Small intestine (tissue), 7 donors: Measurements from ENCODE around the gene AFTPH. TPM values are rescaled to one million over a fixed set of nuclear protein-coding genes. Genes with fewer than 3 reads are reported as not detected.

Source experiments
- DNase-seq, 2 donors: peaks; one replicate each; pipeline versions ENCODE4 v3.0.0 to v3.0.0-alpha.2; 2013
- FAIRE-seq: peaks from 2 replicates; lab custom pipeline; 2012; peaks lifted over from hg19 to GRCh38; lab: Jason Lieb, UNC
- H3K27ac ChIP-seq, 3 donors: one replicate each; pipeline ENCODE4 v1.5.1; 2013; ENCODE audit warnings: low read length in 2 of 3, mild to moderate bottlenecking in 2 of 3, control low read depth in 1 of 3, inconsistent platforms in 1 of 3, low read depth in 1 of 3, moderate library complexity in 1 of 3
- H3K27me3 ChIP-seq, 3 donors: one replicate each; pipeline ENCODE4 v1.6.1; 2013; ENCODE audit warnings: low read length in 3 of 3, inconsistent platforms in 1 of 3; ENCODE audit not compliant: control insufficient read depth in 3 of 3, insufficient read depth in 3 of 3
- H3K36me3 ChIP-seq, 3 donors: one replicate each; pipeline ENCODE4 v1.6.1; 2013; ENCODE audit warnings: low read length in 3 of 3, inconsistent platforms in 1 of 3, low read depth in 1 of 3, mild to moderate bottlenecking in 1 of 3, moderate library complexity in 1 of 3; ENCODE audit not compliant: control insufficient read depth in 3 of 3, insufficient read depth in 2 of 3
- H3K4me1 ChIP-seq, 3 donors: one replicate each; pipeline ENCODE4 v1.6.1; 2013; ENCODE audit warnings: low read length in 2 of 3, inconsistent platforms in 1 of 3, low read depth in 1 of 3, mild to moderate bottlenecking in 1 of 3, moderate library complexity in 1 of 3; ENCODE audit not compliant: control insufficient read depth in 3 of 3, insufficient read depth in 2 of 3
- H3K4me3 ChIP-seq, 3 donors: one replicate each; pipeline ENCODE4 v1.5.1; 2013; ENCODE audit warnings: low read length in 3 of 3, control low read depth in 1 of 3, inconsistent platforms in 1 of 3, low read depth in 1 of 3, mild to moderate bottlenecking in 1 of 3, moderate library complexity in 1 of 3
- H3K9me3 ChIP-seq, 2 donors: one replicate each; pipeline ENCODE4 v1.6.1; 2013; ENCODE audit warnings: low read depth in 1 of 2, low read length in 1 of 2; ENCODE audit not compliant: control insufficient read depth in 2 of 2, insufficient read depth in 1 of 2
- WGBS, 3 donors: extraction: QIAGEN DNeasy Blood & Tissue Kit; methylation state at CpG; one replicate each; pipeline ENCODE4 v1.1.7; 2013; 5-methylcytosine and 5-hydroxymethylcytosine counted together
- polyA plus RNA-seq, 4 donors: library from polyadenylated mRNA; stranded (reverse) in 3 of 4; unstranded in 1 of 4; fragments of 200-250 nt in 3 of 4; fragments of 120-200 nt in 1 of 4; gene quantifications; one replicate each; pipeline versions ENCODE4 v1.2.1 to v1.2.3, GENCODE V29; 2013
- donor health status: healthy with polysubstance abuse.
- donor health status: control.
- donor health status: control.
- donor health status: Bipolar disorder and iron deficiency.
- donor health status: healthy.

AFTPH gene
- polyA plus RNA-seq, 4 donors, result 27.2 to 51.0 (median 43.6) TPM

GRCh38 chr2:64554117-64554516, 30.0 kb downstream of the AFTPH start:
- no peak for FAIRE-seq
- H3K27ac ChIP-seq, result no peak overlapping the region
- peaks cover 0 to 2% of the 10 kb centered on the region in 2 donors for H3K9me3 ChIP-seq
- peak in 1 of 2 donors; percentile 9 for DNase-seq
- no peaks in the 10 kb centered on the region for H3K4me1 ChIP-seq
- H3K27me3 ChIP-seq, result no peaks in the 10 kb centered on the region
- peaks cover 0 to 2% (median 0%) of the 10 kb centered on the region in 3 donors for H3K36me3 ChIP-seq
- H3K4me3 ChIP-seq, result no peak overlapping the region

- no peaks in the 10 kb centered on the region for H3K4me1 ChIP-seq
- peaks cover 0 to 4% (median 0%) of the 10 kb centered on the region in 3 donors for H3K36me3 ChIP-seq
- H3K9me3 ChIP-seq, result no peaks in the 10 kb centered on the region
- H3K27ac ChIP-seq, result no peak overlapping the region
- H3K27me3 ChIP-seq, result no peaks in the 10 kb centered on the region
- FAIRE-seq (no peak), DNase-seq (no peak)
- WGBS, 3 donors, result 79 to 82% (median 82%) methylated on average over 4 of the region's 4 CpGs
- no peak overlapping the region for H3K4me3 ChIP-seq
Observed at GRCh38 chr2:64558445-64559081, 34.4 kb downstream of the AFTPH start.

GRCh38 chr2:64562148-64562784, 38.1 kb downstream of the AFTPH start:
- 81 to 90% (median 83%) methylated on average over 2 of the region's 2 CpGs for WGBS, 3 donors
- Histone ChIP-seq H3K36me3 (peaks cover 0 to 4% (median 0%) of the 10 kb centered on the region in 3 donors), H3K27ac (no peak overlapping the region), H3K4me3 (no peak overlapping the region), H3K27me3 (no peaks in the 10 kb centered on the region), H3K9me3 (no peaks in the 10 kb centered on the region), H3K4me1 (no peaks in the 10 kb centered on the region)
- DNase-seq (peak in 1 of 2 donors; percentile 14), FAIRE-seq (no peak)

- 80 to 85% (median 81%) methylated on average over 6 of the region's 6 CpGs for WGBS, 3 donors
- Histone ChIP-seq H3K4me1 (no peaks in the 10 kb centered on the region), H3K27me3 (no peaks in the 10 kb centered on the region), H3K36me3 (peaks cover 0 to 4% (median 0%) of the 10 kb centered on the region in 3 donors), H3K9me3 (no peaks in the 10 kb centered on the region), H3K27ac (no peak overlapping the region), H3K4me3 (no peak overlapping the region)
- no peak for DNase-seq
- FAIRE-seq, result no peak
Observed at GRCh38 chr2:64563436-64563938, 39.4 kb downstream of the AFTPH start.

GRCh38 chr2:64565949-64566710, 42.0 kb downstream of the AFTPH start:
- no peaks in the 10 kb centered on the region for H3K27me3 ChIP-seq
- no peak for FAIRE-seq
- WGBS, 3 donors, result 82 to 96% (median 87%) methylated on average over 1 of the region's 1 CpG

GRCh38 chr2:64567473-64567872, 43.3 kb downstream of the AFTPH start:
- no peak overlapping the region for H3K27ac ChIP-seq
- no peaks in the 10 kb centered on the region for H3K27me3 ChIP-seq
- no peak overlapping the region for H3K4me3 ChIP-seq
- WGBS, 3 donors, result 80 to 85% (median 84%) methylated on average over 6 of the region's 6 CpGs
- DNase-seq, result no peak
- H3K4me1 ChIP-seq, result no peaks in the 10 kb centered on the region
- no peaks in the 10 kb centered on the region for H3K9me3 ChIP-seq
- no peak for FAIRE-seq
- H3K36me3 ChIP-seq, result peaks cover 0 to 4% (median 0%) of the 10 kb centered on the region in 3 donors

More at GRCh38 chr2:64565949-64566710, 42.0 kb downstream of the AFTPH start:
- no peak for DNase-seq
- Histone ChIP-seq H3K4me1 (no peaks in the 10 kb centered on the region), H3K27ac (no peak overlapping the region), H3K36me3 (no peaks in the 10 kb centered on the region), H3K4me3 (no peak overlapping the region), H3K9me3 (no peaks in the 10 kb centered on the region)

- DNase-seq (no peak), FAIRE-seq (no peak)
- Histone ChIP-seq H3K36me3 (peaks cover 0 to 10% (median 0%) of the 10 kb centered on the region in 3 donors), H3K9me3 (no peaks in the 10 kb centered on the region), H3K4me1 (no peaks in the 10 kb centered on the region), H3K4me3 (no peak overlapping the region), H3K27ac (no peak overlapping the region), H3K27me3 (no peaks in the 10 kb centered on the region)
- 96 to 98% (median 96%) methylated on average over 7 of the region's 7 CpGs for WGBS, 3 donors
Observed at GRCh38 chr2:64568836-64569235, 44.7 kb downstream of the AFTPH start.

GRCh38 chr2:64574871-64575270, 50.7 kb downstream of the AFTPH start:
- FAIRE-seq (no peak), DNase-seq (no peak)
- H3K4me3 ChIP-seq, result no peak overlapping the region
- no peaks in the 10 kb centered on the region for H3K27me3 ChIP-seq
- no peaks in the 10 kb centered on the region for H3K9me3 ChIP-seq
- peaks cover 3 to 20% (median 8%) of the 10 kb centered on the region in 3 donors for H3K36me3 ChIP-seq
- WGBS, 3 donors, result 90 to 96% (median 92%) methylated on average over 1 of the region's 1 CpG
- no peaks in the 10 kb centered on the region for H3K4me1 ChIP-seq
- H3K27ac ChIP-seq, result no peak overlapping the region
